K562 (cell line): ENCODE measurements around the gene SNAPC2. TPM values are rescaled to one million over a fixed set of nuclear protein-coding genes. Genes with fewer than 3 reads are reported as not detected.
A peak's percentile ranks its signal among the peaks of the same experiment; 100 is the strongest.

Experiments used
- EHMT2 ChIP-seq: fragments of 450-650 bp; IDR thresholded peaks from 2 replicates; pipeline ENCODE4 v1.6.1; 2018; ENCODE audit warnings: antibody characterized with exemption
- ETV5 ChIP-seq: sonication (generic); formaldehyde crosslinking; IDR thresholded peaks from 2 replicates; pipeline ENCODE4 v1.4.0; 2020; ENCODE audit warnings: low read depth, mild to moderate bottlenecking, missing genetic modification reagents
- EWSR1 ChIP-seq: fragments of 450-650 bp; IDR thresholded peaks from 2 replicates; pipeline ENCODE4 v1.6.1; 2018; ENCODE audit warnings: borderline replicate concordance, mild to moderate bottlenecking, low read depth, moderate library complexity; ENCODE audit not compliant: partially characterized antibody
- FOXK1 ChIP-seq: sonication (generic); formaldehyde crosslinking; IDR thresholded peaks from 2 replicates; pipeline ENCODE4 v1.8.0; 2022; ENCODE audit warnings: missing genetic modification reagents, mild to moderate bottlenecking, borderline replicate concordance
- HMG20A ChIP-seq: fragments of 450-650 bp; formaldehyde crosslinking; conservative IDR thresholded peaks from 2 replicates; pipeline ENCODE4 v1.4.0; 2020; ENCODE audit warnings: mild to moderate bottlenecking, mixed read lengths
- MAX ChIP-seq: sonication (generic); formaldehyde crosslinking; IDR thresholded peaks from 2 replicates; pipeline ENCODE4 v1.9.0; 2022; ENCODE audit warnings: mild to moderate bottlenecking, missing genetic modification reagents
- MECOM ChIP-seq: fragments of 250-450 bp; sonication (Bioruptor Pico); IDR thresholded peaks from 2 replicates; pipeline ENCODE4 v1.8.0; 2022; ENCODE audit warnings: inconsistent platforms
- MEF2D ChIP-seq: conservative IDR thresholded peaks from 2 replicates; pipeline ENCODE4 v1.6.1; 2016; ENCODE audit warnings: low read depth, missing genetic modification characterization, missing compliant biosample characterization
- MIER1 ChIP-seq: fragments of 450-650 bp; IDR thresholded peaks from 2 replicates; pipeline ENCODE4 v1.6.1; 2016; ENCODE audit warnings: antibody characterized with exemption, mild to moderate bottlenecking, low read depth
- NR3C1 ChIP-seq: sonication (generic); formaldehyde crosslinking; IDR thresholded peaks from 2 replicates; pipeline ENCODE4 v1.8.1; 2022; ENCODE audit warnings: missing genetic modification reagents
- OTX1 ChIP-seq: fragments of 450-650 bp; formaldehyde crosslinking; IDR thresholded peaks from 2 replicates; pipeline ENCODE4 v1.4.0; 2022; ENCODE audit warnings: mild to moderate bottlenecking
- PTBP1 ChIP-seq: fragments of 200-400 bp; formaldehyde crosslinking; IDR thresholded peaks from 2 replicates; pipeline ENCODE4 v1.6.1; 2017; ENCODE audit warnings: low read depth, low read length
- RBM15 ChIP-seq: fragments of 200-400 bp; formaldehyde crosslinking; IDR thresholded peaks from 2 replicates; pipeline ENCODE4 v1.6.1; 2018; ENCODE audit warnings: mild to moderate bottlenecking, low read length, moderate library complexity; ENCODE audit not compliant: insufficient read depth
- SLC30A9 ChIP-seq: fragments of 250-450 bp; sonication (Bioruptor Pico); IDR thresholded peaks from 2 replicates; pipeline ENCODE4 v1.8.0; 2022; ENCODE audit warnings: mild to moderate bottlenecking, moderate library complexity
- TFE3 ChIP-seq: fragments of 450-650 bp; formaldehyde crosslinking; IDR thresholded peaks from 2 replicates; pipeline ENCODE4 v1.4.0; 2020; ENCODE audit warnings: mild to moderate bottlenecking, mixed read lengths
- TRIM25 ChIP-seq: fragments of 450-650 bp; IDR thresholded peaks from 2 replicates; pipeline ENCODE4 v1.7.0; 2016; ENCODE audit warnings: borderline replicate concordance
- ZNF511 ChIP-seq: sonication (generic); formaldehyde crosslinking; IDR thresholded peaks from 2 replicates; pipeline ENCODE4 v1.8.0; 2022; ENCODE audit warnings: mild to moderate bottlenecking, missing genetic modification reagents
- ZNF609 ChIP-seq: sonication (generic); formaldehyde crosslinking; IDR thresholded peaks from 2 replicates; pipeline ENCODE4 v1.8.1; 2023; ENCODE audit warnings: missing genetic modification reagents, mild to moderate bottlenecking, borderline replicate concordance
- ZNF79 ChIP-seq: fragments of 250-450 bp; sonication (Bioruptor Pico); IDR thresholded peaks from 2 replicates; pipeline ENCODE4 v1.4.0; 2020; ENCODE audit warnings: low read depth, mild to moderate bottlenecking, moderate library complexity
- polyA plus RNA-seq, 8 experiments: library from polyadenylated mRNA; depleted of rRNA in 4 of 8; stranded (reverse) in 5 of 8; unstranded in 3 of 8; fragments of >200 nt; fragmentation: Nextera tagmentation in 2 of 8; fragmentation: Illumina TruSeq in 1 of 8; extraction: Ambion mirVana in 2 of 8; extraction: Trizol in 1 of 8; gene quantifications; 2 replicates each; pipeline versions ENCODE4 v1.2.1 to v1.2.3, GENCODE V29; 2011 to 2014; ENCODE audit warnings: inconsistent platforms in 1 of 8, missing spikeins in 1 of 8
- total RNA-seq, 7 experiments: library from RNA; depleted of rRNA in 6 of 7; stranded (reverse); fragments of >200 nt in 6 of 7; fragmentation: Illumina TruSeq in 2 of 7; extraction: Trizol in 2 of 7; gene quantifications; 2 replicates each; pipeline versions ENCODE4 v1.2.1 to v1.2.3, GENCODE V29; 2011 to 2021; ENCODE audit warnings: low replicate concordance in 1 of 7

Gene SNAPC2
- total and polyA plus RNA-seq, 9 of the 15 experiments (the other 6 are each of a cell fraction or from before 2014, with no cell fraction given), result 0.59 to 45.1 (median 15.3) TPM

- 0 out of 2 replicates have a peak, but pooled peaks have one; percentile 81 for TF ChIP-seq ZNF609 (CRISPR knock-in tag)
- TF ChIP-seq RBM15, result no peak
- peak; percentile 75; the same call in 1 of the 2 replicates for TF ChIP-seq NR3C1
- TF ChIP-seq EWSR1, result no peak
- no peak for TF ChIP-seq EHMT2
- TF ChIP-seq FOXK1 (CRISPR knock-in tag), result no peak
- no peak for TF ChIP-seq ZNF79
- no peak for TF ChIP-seq TRIM25
- TF ChIP-seq TFE3, result no peak
- TF ChIP-seq MECOM (CRISPR knock-in tag), result no peak
- TF ChIP-seq OTX1 (CRISPR knock-in tag), result no peak
- TF ChIP-seq PTBP1, result 0 out of 2 replicates have a peak, but pooled peaks have one; percentile 19
- TF ChIP-seq ETV5, result 0 out of 2 replicates have a peak, but pooled peaks have one; percentile 35
- no peak for TF ChIP-seq HMG20A (CRISPR knock-in tag)
- TF ChIP-seq ZNF511, result peak; percentile 94
- no peak for TF ChIP-seq MEF2D
- no peak for TF ChIP-seq SLC30A9 (CRISPR knock-in tag)
- peak; percentile 95 for TF ChIP-seq MAX (CRISPR knock-in tag)
- no peak for TF ChIP-seq MIER1
These were observed 5.2 kb downstream of the SNAPC2 start (continued) for GRCh38 chr19:7925171-7925851.
